IMR-90 (cell line): ENCODE data around the gene TULP4. TPM values are rescaled to one million over a fixed set of nuclear protein-coding genes. Genes with fewer than 3 reads are reported as not detected.

Experiments used
- ATAC-seq: fragments of 200-7000 bp; cut with Tn5 transposase; 2 replicates; pipeline ENCODE4 v1.9.1; 2020; ENCODE audit warnings: low read depth, mild to moderate bottlenecking, moderate library complexity
- BruUV-seq: library from RNA; stranded (reverse); fragments of 400-500 nt; replicated peaks from 2 replicates; lab custom pipeline; 2021; lab: Mats Ljungman, UMichigan
- CTCF ChIA-PET: fragments of 300-600 bp; formaldehyde crosslinking; extraction: SDS; loops from one replicate; lab custom pipeline; 2021; ENCODE audit warnings: antibody characterized with exemption; lab: Yijun Ruan, JAX
- POLR2A ChIA-PET: fragments of 300-600 bp; sonication (Branson Sonifier 250); formaldehyde crosslinking; loops from one replicate; lab custom pipeline; 2022; ENCODE audit warnings: antibody characterized with exemption; ENCODE audit not compliant: unreplicated experiment; lab: Charles Lee
- DNase-seq: peaks from one replicate; pipeline ENCODE4 v3.0.0; 2013
- H2AFZ ChIP-seq: replicated peaks from 2 replicates; pipeline ENCODE3; 2013; ENCODE audit warnings: low read length, mild to moderate bottlenecking; ENCODE audit not compliant: poor library complexity
- H2AK5ac ChIP-seq: 2 replicates; pipeline ENCODE4 v1.6.1; 2013; ENCODE audit warnings: low read depth, low read length, inconsistent platforms
- H2AK9ac ChIP-seq: replicated peaks from 2 replicates; pipeline ENCODE3; 2013; ENCODE audit warnings: mild to moderate bottlenecking, low read depth, low read length, moderate library complexity; ENCODE audit not compliant: poor library complexity
- H2BK120ac ChIP-seq: 2 replicates; pipeline ENCODE4 v1.6.1; 2013; ENCODE audit warnings: low read depth, low read length, inconsistent platforms
- H2BK15ac ChIP-seq: 3 replicates; pipeline ENCODE4 v1.6.1; 2013; ENCODE audit warnings: low read depth, low read length, inconsistent platforms
- H2BK20ac ChIP-seq: 2 replicates; pipeline ENCODE4 v1.6.1; 2013; ENCODE audit warnings: low read depth, mild to moderate bottlenecking, inconsistent platforms, low read length, moderate library complexity
- H2BK5ac ChIP-seq: 2 replicates; pipeline ENCODE4 v1.6.1; 2013; ENCODE audit warnings: mild to moderate bottlenecking, low read depth, low read length, inconsistent platforms; ENCODE audit not compliant: poor library complexity, severe bottlenecking
- H3K14ac ChIP-seq: replicated peaks from 2 replicates; pipeline ENCODE4 v1.6.1; 2013; ENCODE audit warnings: low read depth, low read length, inconsistent platforms
- H3K18ac ChIP-seq: 2 replicates; pipeline ENCODE4 v1.6.1; 2013; ENCODE audit warnings: low read depth, low read length, control low read depth
- H3K23ac ChIP-seq: 2 replicates; pipeline ENCODE4 v1.6.1; 2013; ENCODE audit warnings: low read depth, low read length, inconsistent platforms
- H3K27ac ChIP-seq: 2 replicates; pipeline ENCODE4 v1.5.1; 2013; ENCODE audit warnings: mild to moderate bottlenecking, control low read depth, low read length; ENCODE audit not compliant: insufficient read depth
- H3K27me3 ChIP-seq: 2 replicates; pipeline ENCODE4 v1.6.1; 2013; ENCODE audit warnings: low read length; ENCODE audit not compliant: control insufficient read depth, insufficient read depth
- H3K36me3 ChIP-seq: 2 replicates; pipeline ENCODE4 v1.6.1; 2013; ENCODE audit warnings: low read length, mixed read lengths; ENCODE audit not compliant: control insufficient read depth, insufficient read depth
- H3K4ac ChIP-seq: 2 replicates; pipeline ENCODE4 v1.6.1; 2013; ENCODE audit warnings: low read depth, low read length, inconsistent platforms
- H3K4me1 ChIP-seq: 2 replicates; pipeline ENCODE4 v1.6.1; 2013; ENCODE audit warnings: low read length, mixed read lengths; ENCODE audit not compliant: control insufficient read depth, insufficient read depth
- H3K4me2 ChIP-seq: 2 replicates; pipeline ENCODE4 v1.6.1; 2013; ENCODE audit warnings: low read depth, mild to moderate bottlenecking, control low read depth, low read length, moderate library complexity
- H3K4me3 ChIP-seq: 2 replicates; pipeline ENCODE4 v1.5.1; 2013; ENCODE audit warnings: low read depth, mild to moderate bottlenecking, control low read depth, low read length, moderate library complexity; ENCODE audit not compliant: insufficient read depth
- H3K56ac ChIP-seq: 2 replicates; pipeline ENCODE4 v1.6.1; 2013; ENCODE audit warnings: low read length, inconsistent platforms; ENCODE audit not compliant: insufficient read depth; ENCODE audit errors: extremely low read depth
- H3K79me1 ChIP-seq, 2 experiments: 2 replicates each; pipeline ENCODE4 v1.6.1; 2013; ENCODE audit warnings: low read length in 2 of 2, inconsistent platforms in 1 of 2, low read depth in 1 of 2
- H3K9ac ChIP-seq: 2 replicates; pipeline ENCODE4 v1.6.1; 2013; ENCODE audit warnings: low read depth, low read length, control low read depth
- H3K9me1 ChIP-seq: 2 replicates; pipeline ENCODE4 v1.6.1; 2013; ENCODE audit warnings: low read length, inconsistent platforms; ENCODE audit not compliant: insufficient read depth
- H3K9me3 ChIP-seq: 2 replicates; pipeline ENCODE4 v1.6.1; 2013; ENCODE audit warnings: low read length; ENCODE audit not compliant: control insufficient read depth, insufficient read depth
- H4K20me1 ChIP-seq: 2 replicates; pipeline ENCODE4 v1.6.1; 2013; ENCODE audit warnings: low read length, inconsistent platforms; ENCODE audit not compliant: insufficient read depth
- H4K5ac ChIP-seq: 2 replicates; pipeline ENCODE4 v1.6.1; 2013; ENCODE audit warnings: mild to moderate bottlenecking, low read depth, low read length, control low read depth
- H4K8ac ChIP-seq, 2 experiments: 2 replicates each; pipeline ENCODE4 v1.6.1; 2013; ENCODE audit warnings: low read depth in 2 of 2, low read length in 2 of 2, control low read depth in 1 of 2, inconsistent platforms in 1 of 2
- H4K91ac ChIP-seq: 2 replicates; pipeline ENCODE4 v1.6.1; 2013; ENCODE audit warnings: low read depth, low read length, inconsistent platforms; ENCODE audit not compliant: insufficient read depth
- SMC3 ChIP-seq: fragments of 150-350 bp; IDR thresholded peaks from 2 replicates; pipeline ENCODE4 v1.6.1; 2016; ENCODE audit warnings: low read depth, mild to moderate bottlenecking, antibody characterized with exemption, low read length, moderate library complexity
- WGBS, 2 experiments: methylation state at CpG; one replicate each; pipeline versions ENCODE4 v1.1.5 to v1.1.7; 2013; ENCODE audit warnings: missing lambda C conversion rate in 2 of 2; ENCODE audit not compliant: insufficient read length in 1 of 2; ENCODE audit errors: extremely low coverage in 2 of 2; 5-methylcytosine and 5-hydroxymethylcytosine counted together
- dilution Hi-C: fragments of 300-500 bp; cut with HindIII; formaldehyde crosslinking; loops from one replicate; pipeline ENCODE4 v1.14.3; 2018; ENCODE audit warnings: low sequenced_read_pairs; ENCODE audit not compliant: unreplicated experiment
- in situ Hi-C: fragments of 300-500 bp; cut with MboI; formaldehyde crosslinking; loops from 3 replicates; pipeline ENCODE4 v1.14.3; 2019; ENCODE audit warnings: low sequenced_read_pairs, inconsistent platforms, mixed read lengths
- intact Hi-C: fragments of 100-400 bp; cut with micrococcal nuclease; formaldehyde crosslinking; loops from 2 replicates; pipeline ENCODE4 v1.10.0; 2022
- polyA plus RNA-seq, 3 experiments: library from polyadenylated mRNA; depleted of rRNA; stranded (reverse); fragments of >200 nt; gene quantifications; 2 replicates each; pipeline ENCODE4 v1.2.3, GENCODE V29; 2012; ENCODE audit warnings: low replicate concordance in 1 of 3
- total RNA-seq: library from RNA; depleted of rRNA; stranded (reverse); fragments of >200 nt; gene quantifications from 2 replicates; pipeline ENCODE4 v1.2.3, GENCODE V29; 2012
- TF ChIP-seq, protein P1 (sequence below): fragments of 150-350 bp; IDR thresholded peaks from 2 replicates; pipeline ENCODE4 v1.6.1; 2017; ENCODE audit warnings: mild to moderate bottlenecking, antibody characterized with exemption, low read length, low read depth

The TULP4 gene
- total and polyA plus RNA-seq, 2 of the 4 experiments (the other 2 are of a cell fraction) = 8.1 to 30.6 TPM

DNA sequence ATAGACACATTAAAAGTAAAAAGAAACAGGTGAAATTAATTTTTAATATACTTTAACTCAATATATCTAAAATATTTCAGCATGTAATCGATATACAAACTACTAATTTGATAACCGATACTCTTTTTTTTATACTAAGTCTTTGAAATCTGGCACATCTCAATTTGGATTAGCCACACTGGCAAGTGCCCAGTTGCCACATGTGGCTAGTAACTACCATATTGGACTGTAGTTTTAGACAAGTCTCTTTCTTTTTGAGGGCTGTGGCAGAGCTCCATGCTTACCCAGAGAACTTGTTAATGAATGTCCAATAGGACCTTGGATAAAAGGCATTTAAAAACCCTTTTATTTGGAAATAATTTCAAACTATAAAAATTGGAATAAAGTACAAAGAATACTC, 17.8 kb downstream of the TULP4 start:
- dilution Hi-C loops = no loop called here
- ATAC-seq = no peak
- Histone ChIP-seq H3K56ac (no peak overlapping the region), H3K4ac (no peak overlapping the region), H3K9ac (no peak overlapping the region), H2AK5ac (no peak overlapping the region), H3K36me3 (no peaks in the 10 kb centered on the region), H3K4me3 (no peak overlapping the region), H3K23ac (no peak overlapping the region), H4K91ac (no peak overlapping the region), H3K4me1 (no peaks in the 10 kb centered on the region), H3K27ac (no peak overlapping the region), H2BK5ac (no peak overlapping the region), H2AFZ (no peak overlapping the region), H4K5ac (no peak overlapping the region), H3K9me3 (0 out of 2 replicates have a peak, but pooled peaks cover 2% of the 10 kb centered on the region), H2BK15ac (no peak overlapping the region), H2AK9ac (no peak overlapping the region), H2BK120ac (no peak overlapping the region), H3K27me3 (no peaks in the 10 kb centered on the region), H2BK20ac (no peak overlapping the region), H3K18ac (no peak overlapping the region), H3K4me2 (no peak overlapping the region), H4K8ac (no peak overlapping the region), H3K14ac (no peak overlapping the region), H4K20me1 (no peaks in the 10 kb centered on the region; the same call in 1 of the 2 replicates), H3K9me1 (no peaks in the 10 kb centered on the region), H3K79me1 (peaks cover 21 to 22% of the 10 kb centered on the region in 2 experiments)
- intact Hi-C loops = no loop called here
- no peak for DNase-seq
- in situ Hi-C loops = no loop called here
- BruUV-seq = no TSS peak
- POLR2A ChIA-PET = no interaction called here
- CTCF ChIA-PET = no interaction called here
- WGBS, 2 experiments = no CpG with 5 or more reads among the region's 2 CpGs
- TF ChIP-seq SMC3 = no peak
- TF ChIP-seq, protein P1, sequence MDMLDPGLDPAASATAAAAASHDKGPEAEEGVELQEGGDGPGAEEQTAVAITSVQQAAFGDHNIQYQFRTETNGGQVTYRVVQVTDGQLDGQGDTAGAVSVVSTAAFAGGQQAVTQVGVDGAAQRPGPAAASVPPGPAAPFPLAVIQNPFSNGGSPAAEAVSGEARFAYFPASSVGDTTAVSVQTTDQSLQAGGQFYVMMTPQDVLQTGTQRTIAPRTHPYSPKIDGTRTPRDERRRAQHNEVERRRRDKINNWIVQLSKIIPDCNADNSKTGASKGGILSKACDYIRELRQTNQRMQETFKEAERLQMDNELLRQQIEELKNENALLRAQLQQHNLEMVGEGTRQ = no peak
